GM18873 (cell line): ENCODE measurements around the gene TMEM134.

Experiments
- ATAC-seq: cut with Tn5 transposase; IDR thresholded peaks from one replicate; pipeline ENCODE4 v1.9.1; 2021; ENCODE audit warnings: mild to moderate bottlenecking, moderate library complexity, moderate number of reproducible peaks; ENCODE audit not compliant: unreplicated experiment, low FRiP score

TMEM134 gene

GRCh38 chr11:67440229-67441097 is 28.6 kb downstream of the TMEM134 start:
- ATAC-seq = no peak

- ATAC-seq = no peak
Measured at GRCh38 chr11:67439321-67440228, 29.5 kb downstream of the TMEM134 start.

DNA sequence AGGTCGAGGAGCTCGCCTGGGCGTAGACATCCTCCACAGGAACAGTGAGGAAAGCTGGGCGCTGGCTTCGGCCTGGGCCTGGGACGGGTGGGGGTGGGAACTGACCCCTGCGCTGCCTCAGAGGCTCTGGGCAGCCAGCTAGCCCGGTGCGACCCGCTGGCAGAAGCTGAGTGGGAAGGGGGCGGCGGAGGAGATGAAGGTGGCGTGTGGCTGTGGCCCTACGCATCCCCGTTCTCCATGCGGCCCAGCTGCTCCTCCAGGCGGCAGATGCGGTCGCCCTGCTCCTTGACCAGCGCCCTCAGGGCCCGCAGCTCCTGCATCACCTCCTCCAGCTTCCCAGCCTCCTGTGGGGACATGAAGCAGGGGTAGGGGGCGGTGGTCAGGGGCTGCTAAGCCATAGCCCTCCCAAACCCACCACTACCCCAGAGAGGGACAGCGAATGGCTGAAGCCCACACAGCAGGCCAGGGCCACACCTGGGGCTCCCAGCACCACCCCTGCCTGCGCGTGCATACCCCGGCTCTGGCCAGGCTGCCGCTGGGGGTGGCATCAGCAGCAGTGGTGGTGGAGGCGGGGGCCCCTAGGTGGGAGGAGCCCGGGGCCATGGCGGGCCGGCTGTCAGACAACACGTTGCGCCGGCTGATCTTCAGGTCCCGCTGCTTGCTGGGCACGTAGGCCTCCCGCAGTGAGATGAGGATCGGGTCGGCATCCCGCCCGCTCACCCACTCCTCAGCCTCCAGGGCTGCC is 30.7 kb downstream of the TMEM134 start:
- ATAC-seq = no peak

GRCh38 chr11:67437809-67438157 is 31.3 kb downstream of the TMEM134 start:
- no peak for ATAC-seq

DNA sequence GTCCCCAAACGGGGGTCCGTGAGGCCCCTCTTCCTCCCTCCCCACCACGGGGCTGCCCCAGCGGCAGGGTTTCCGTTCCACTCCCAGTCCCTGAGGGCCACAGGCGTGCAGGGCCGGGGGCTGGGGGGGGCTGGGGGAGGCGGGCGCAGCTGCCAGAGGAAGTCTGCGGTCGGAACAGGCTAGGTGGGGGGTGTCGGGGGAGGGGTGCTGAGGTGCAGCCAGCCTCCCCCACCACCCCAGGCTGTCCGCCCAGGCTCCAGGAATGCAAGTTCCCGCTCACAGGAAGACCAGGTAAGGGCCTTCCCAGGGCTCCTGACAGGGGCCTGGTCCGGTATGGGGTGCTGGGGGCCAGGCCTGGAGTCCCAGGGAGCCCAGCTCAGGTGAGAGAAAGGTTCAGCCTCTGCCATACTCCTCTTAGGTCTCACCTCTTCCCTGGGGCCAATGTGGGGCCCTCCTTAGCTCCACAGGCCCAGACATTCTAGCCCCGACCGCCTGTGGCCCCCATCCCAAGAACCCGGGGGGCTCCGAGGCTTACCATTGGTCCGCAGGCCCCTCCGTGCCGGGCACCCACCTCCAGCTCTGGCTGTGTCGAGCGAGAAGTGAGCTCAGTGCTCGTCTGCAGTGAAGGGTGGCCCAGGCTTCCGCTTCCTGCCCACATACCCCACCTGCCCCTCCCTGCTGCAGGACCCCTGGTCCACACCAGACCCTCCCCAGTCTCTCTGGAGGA is 31.8 kb downstream of the TMEM134 start, which contains the start of gene PTPRCAP:
Gene PTPRCAP, minus strand, starts transcription at position 601 of the 727 bp plus-strand sequence. Its CDS starts 63 bp downstream, at position 538.
- no peak for ATAC-seq

DNA sequence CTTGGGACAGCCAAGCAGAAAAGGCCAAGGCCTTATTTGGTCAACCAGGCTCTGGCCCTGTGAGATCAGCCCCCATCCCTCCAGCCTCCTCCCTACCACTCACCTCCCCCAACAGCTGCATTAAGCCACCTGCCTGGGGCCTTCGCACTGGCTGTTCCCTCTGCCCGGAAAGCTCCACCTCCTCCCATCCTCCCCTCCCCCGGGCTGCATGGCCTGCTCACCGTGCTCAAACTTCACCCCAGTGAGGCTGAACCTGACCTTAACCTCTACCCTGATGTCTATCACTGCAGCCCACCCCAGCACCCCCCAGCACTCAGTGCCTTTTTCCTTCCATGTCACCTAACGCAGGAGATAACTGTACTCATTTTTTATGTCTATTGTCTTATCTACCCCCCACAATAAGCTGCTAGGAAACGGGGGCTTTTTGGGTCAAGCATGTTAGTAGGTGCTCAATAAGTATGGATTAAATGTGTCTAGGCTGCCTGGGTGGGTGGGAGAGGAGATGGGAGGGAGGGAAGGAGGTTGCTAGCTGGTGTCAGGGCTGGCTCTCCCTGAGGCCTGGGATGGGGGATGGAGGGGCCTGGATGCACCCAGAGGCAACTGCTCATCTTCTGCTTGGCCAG is 32.5 kb downstream of the TMEM134 start:
- ATAC-seq = no peak

GRCh38 chr11:67435727-67436458 is 33.2 kb downstream of the TMEM134 start:
- no peak for ATAC-seq

- ATAC-seq = no peak
Measured at GRCh38 chr11:67435031-67435726, 33.9 kb downstream of the TMEM134 start.

DNA sequence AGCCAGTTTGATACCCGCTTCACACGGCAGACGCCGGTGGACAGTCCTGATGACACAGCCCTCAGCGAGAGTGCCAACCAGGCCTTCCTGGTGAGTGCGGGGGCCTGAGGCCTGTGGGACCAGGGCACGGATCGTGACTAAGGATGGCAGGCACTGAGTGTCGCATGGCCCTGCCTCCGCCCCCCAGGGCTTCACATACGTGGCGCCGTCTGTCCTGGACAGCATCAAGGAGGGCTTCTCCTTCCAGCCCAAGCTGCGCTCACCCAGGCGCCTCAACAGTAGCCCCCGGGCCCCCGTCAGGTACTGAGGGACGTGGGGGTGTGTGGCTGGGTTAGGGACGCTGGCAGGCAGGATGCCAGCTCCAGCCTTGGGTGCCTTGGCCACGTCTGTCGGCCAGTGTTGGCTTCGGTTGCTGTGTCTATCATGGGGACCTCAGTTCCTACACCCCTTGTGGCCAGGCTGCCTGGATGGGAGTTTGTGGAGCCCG is 34.6 kb downstream of the TMEM134 start:
- no peak for ATAC-seq

- ATAC-seq = no peak
Measured at GRCh38 chr11:67433536-67434394, 35.3 kb downstream of the TMEM134 start.

- ATAC-seq = no peak
Measured at GRCh38 chr11:67432655-67433349, 36.2 kb downstream of the TMEM134 start.

- ATAC-seq = no peak
Measured at GRCh38 chr11:67431346-67432249, 37.5 kb downstream of the TMEM134 start.

GRCh38 chr11:67429722-67430121 is 39.3 kb downstream of the TMEM134 start:
- no peak for ATAC-seq

GRCh38 chr11:67429038-67429668 is 39.9 kb downstream of the TMEM134 start:
- ATAC-seq = no peak
